IPS DF 6.9 (cell line): Measurements from ENCODE around the gene PADI1.
A peak's percentile ranks its signal among the peaks of the same experiment; 100 is the strongest.

Source experiments
- DNase-seq: peaks from one replicate; pipeline ENCODE4 v3.0.0-alpha.2; 2013; ENCODE audit warnings: low read depth, low spot score
- H3K27ac ChIP-seq: one replicate; pipeline ENCODE4 v1.5.1; 2013; ENCODE audit warnings: low read length, control low read depth
- H3K27me3 ChIP-seq: 2 replicates; pipeline ENCODE4 v1.6.1; 2013; ENCODE audit warnings: mild to moderate bottlenecking, low read length; ENCODE audit not compliant: control insufficient read depth, insufficient read depth
- H3K36me3 ChIP-seq: 2 replicates; pipeline ENCODE4 v1.6.1; 2013; ENCODE audit warnings: low read length; ENCODE audit not compliant: control insufficient read depth, insufficient read depth
- H3K4me1 ChIP-seq: 2 replicates; pipeline ENCODE4 v1.6.1; 2013; ENCODE audit warnings: low read length; ENCODE audit not compliant: control insufficient read depth, insufficient read depth
- H3K4me3 ChIP-seq: 2 replicates; pipeline ENCODE4 v1.5.1; 2013; ENCODE audit warnings: mild to moderate bottlenecking, low read length
- H3K9me3 ChIP-seq: 2 replicates; pipeline ENCODE4 v1.6.1; 2013; ENCODE audit warnings: low read length, inconsistent platforms; ENCODE audit not compliant: control insufficient read depth, insufficient read depth
- WGBS: extraction: QIAGEN DNeasy Blood & Tissue Kit; methylation state at CpG from one replicate; pipeline ENCODE4 v1.1.7; 2013; ENCODE audit warnings: mixed read lengths, missing lambda C conversion rate; ENCODE audit not compliant: insufficient read length, insufficient coverage; 5-methylcytosine and 5-hydroxymethylcytosine counted together

PADI1 gene

DNA sequence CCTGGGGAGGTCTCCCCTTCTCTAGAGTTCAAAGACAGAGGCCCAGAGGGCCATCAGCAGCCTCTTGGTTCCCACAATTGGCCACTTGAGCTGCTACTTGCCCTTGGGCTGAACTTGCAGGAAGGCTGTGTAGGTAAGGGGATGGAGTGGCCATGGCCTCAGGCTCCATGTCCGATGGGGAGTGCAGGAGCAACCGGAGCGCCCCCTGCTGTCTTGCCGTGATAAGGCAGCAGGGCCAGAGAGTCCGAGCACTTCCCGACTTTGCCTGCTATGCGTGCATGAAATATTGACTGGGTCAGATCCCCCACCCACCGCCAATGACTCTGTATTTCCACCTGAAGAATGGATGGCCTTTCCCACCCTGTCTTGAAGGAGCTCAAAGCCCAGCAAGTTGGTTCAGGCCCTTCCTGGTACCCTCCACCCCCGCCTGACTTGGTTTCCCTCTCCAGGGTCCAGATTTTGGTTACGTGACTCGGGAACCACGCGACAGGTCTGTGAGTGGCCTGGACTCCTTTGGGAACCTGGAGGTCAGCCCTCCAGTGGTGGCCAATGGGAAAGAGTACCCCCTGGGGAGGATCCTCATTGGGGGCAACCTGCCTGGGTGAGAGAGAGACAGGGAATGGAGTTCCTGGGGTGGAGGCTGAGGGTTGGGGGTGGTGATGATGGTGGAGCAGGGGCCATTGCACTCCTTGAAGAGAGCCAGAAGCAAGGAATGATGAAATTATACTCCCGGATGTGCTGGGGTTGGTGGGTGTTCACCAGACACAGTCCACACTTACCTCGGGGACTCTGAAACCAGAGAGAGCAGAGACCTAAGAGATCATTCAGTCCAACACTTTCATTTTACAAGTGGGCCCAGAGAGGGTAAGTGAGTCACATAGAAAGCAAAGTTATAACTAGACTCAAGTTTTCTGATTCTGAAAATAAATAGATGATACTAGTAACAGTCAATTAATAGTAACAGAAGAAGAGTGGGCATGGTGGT, 69.5 kb downstream of the PADI1 start:
- H3K36me3 ChIP-seq: no peaks in the 10 kb centered on the region
- no peaks in the 10 kb centered on the region for H3K9me3 ChIP-seq
- no CpG with 5 or more reads among the region's 15 CpGs for WGBS
- no peak overlapping the region for H3K4me3 ChIP-seq
- peak; percentile 55 for DNase-seq
- H3K4me1 ChIP-seq: no peaks in the 10 kb centered on the region
- H3K27ac ChIP-seq: no peak overlapping the region
- no peaks in the 10 kb centered on the region for H3K27me3 ChIP-seq

DNA sequence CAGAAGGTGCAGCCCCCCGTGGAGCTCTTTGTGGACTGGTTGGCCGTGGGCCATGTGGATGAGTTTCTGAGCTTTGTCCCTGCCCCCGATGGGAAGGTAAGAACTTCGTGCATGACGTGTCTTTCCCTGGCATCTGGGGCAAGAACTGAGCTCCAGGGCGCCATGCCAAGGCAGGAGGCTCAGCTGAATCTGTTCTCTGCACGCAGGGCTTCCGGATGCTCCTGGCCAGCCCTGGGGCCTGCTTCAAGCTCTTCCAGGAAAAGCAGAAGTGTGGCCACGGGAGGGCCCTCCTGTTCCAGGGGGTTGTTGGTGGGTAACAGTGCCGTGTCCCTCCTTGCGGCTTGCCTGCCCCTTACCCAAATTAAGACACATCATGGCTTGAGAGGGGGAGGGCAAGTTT, 71.6 kb downstream of the PADI1 start:
- Histone ChIP-seq H3K4me3 (no peak overlapping the region), H3K36me3 (no peaks in the 10 kb centered on the region), H3K4me1 (no peaks in the 10 kb centered on the region), H3K9me3 (no peaks in the 10 kb centered on the region), H3K27me3 (no peaks in the 10 kb centered on the region), H3K27ac (no peak overlapping the region)
- WGBS: no CpG with 5 or more reads among the region's 11 CpGs
- no peak for DNase-seq

DNA sequence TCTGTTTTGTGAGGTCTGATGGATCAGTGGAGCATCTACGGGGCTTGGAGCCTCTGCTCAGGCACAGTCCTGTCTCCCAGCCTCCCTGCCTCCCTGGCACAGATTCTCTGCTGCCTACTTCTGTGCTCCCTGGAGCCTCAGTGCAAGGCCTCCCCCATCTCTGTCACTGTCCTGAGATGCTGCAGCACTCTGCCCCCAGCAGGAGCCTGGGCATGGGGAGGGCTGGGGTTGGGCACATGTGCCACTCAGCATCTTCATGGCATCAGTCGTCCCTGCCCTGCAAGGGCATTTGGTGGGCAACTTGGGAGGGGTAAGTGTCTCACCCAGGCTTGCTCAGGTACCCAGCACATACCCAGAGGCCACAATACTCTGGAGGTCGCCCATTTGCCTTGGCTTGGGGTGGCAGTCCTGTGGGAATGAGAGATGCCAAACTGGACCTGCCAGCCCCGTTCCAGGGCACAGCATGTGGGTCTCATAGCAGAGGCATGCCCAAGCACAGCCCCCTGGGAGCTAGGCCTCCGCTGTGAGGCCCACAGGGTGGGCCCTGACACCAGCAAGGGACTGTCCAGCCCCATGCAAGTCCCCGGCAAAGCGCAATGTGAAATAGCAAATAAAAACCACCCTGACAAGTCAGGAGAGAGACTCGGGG, 72.7 kb downstream of the PADI1 start:
- Histone ChIP-seq H3K4me1 (no peaks in the 10 kb centered on the region), H3K27ac (no peak overlapping the region), H3K4me3 (no peak overlapping the region), H3K27me3 (no peaks in the 10 kb centered on the region), H3K36me3 (no peaks in the 10 kb centered on the region), H3K9me3 (no peaks in the 10 kb centered on the region)
- WGBS: no CpG with 5 or more reads among the region's 8 CpGs
- no peak for DNase-seq

DNA sequence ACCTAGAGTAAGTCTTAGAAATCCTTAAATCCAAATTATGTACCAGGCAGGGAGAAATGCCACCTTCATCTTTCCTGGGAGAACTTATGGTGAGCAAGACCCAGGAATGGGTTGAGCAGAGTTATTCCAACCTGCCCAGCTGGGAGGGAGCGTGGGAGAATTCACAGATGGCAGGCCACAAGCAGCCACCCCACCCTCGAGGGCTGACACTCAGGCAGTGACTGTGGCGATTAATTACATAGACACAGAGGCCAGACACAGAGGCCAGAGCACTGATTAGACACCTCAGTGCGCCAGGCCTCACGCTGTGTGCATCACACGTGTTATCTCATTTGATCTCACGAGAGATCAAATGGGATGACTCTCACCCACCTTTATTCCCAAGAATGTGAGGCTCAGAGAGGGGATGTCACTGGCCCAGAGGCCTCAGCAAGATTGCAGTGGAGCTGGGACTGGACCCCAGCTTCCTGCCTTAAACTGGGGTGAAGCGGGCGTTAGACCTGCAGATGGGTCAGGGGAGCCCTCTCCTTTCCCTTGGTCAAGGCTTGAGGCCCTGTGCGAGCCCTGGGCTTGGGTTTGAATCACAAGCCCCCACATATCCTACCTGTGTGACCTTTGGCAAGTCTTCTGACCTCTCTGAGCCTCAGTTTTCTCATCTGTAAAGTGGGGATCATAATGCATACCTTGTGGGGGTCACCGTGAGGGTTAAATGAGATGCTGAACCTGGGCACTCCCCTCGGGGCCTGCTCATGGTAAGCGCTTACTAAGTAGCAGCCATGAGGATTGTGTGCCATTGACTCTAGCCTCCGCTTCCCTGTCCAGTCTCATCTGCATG, 74.3 kb downstream of the PADI1 start:
- Histone ChIP-seq H3K27me3 (no peaks in the 10 kb centered on the region), H3K4me1 (no peaks in the 10 kb centered on the region), H3K4me3 (no peak overlapping the region), H3K36me3 (no peaks in the 10 kb centered on the region), H3K27ac (no peak overlapping the region), H3K9me3 (no peaks in the 10 kb centered on the region)
- no peak for DNase-seq
- no CpG with 5 or more reads among the region's 14 CpGs for WGBS

DNA sequence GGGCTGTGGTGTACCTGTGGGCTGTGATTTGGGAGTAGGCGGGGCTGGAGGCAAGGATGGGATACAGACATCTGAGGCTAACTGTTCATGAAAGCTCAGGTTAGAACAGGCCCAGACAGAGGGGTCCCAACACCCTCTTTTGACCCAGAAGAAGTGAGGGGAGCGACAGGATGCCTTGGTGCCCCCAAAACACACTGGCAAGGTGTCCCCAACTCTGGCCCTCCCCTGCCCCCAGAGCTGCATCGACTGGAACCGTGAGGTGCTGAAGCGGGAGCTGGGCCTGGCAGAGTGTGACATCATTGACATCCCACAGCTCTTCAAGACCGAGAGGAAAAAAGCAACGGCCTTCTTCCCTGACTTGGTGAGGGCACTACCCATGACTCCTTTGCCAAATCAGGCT, 75.5 kb downstream of the PADI1 start:
- no peak overlapping the region for H3K27ac ChIP-seq

DNA sequence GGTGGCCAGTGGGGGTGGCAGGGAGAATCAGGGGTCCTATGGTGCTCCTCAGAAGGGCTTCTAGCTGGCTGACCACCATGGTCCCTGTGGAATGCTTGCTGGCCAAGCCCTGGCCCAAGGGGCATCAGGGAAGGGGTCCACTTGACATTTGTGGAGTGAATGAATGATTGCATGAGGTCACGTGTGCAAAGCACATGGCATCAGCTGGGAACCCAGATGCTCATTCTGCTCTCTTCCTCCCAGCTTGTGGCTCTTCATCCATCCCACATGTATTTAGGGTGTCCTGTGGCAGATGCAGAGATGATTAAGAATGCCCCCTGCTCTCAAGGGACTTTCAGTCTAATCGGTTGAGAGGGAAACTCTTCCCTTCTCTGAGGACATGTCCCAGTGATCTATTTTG, 76.0 kb downstream of the PADI1 start:
- Histone ChIP-seq H3K36me3 (no peaks in the 10 kb centered on the region), H3K4me3 (no peak overlapping the region), H3K27me3 (no peaks in the 10 kb centered on the region), H3K4me1 (no peaks in the 10 kb centered on the region), H3K27ac (no peak overlapping the region), H3K9me3 (no peaks in the 10 kb centered on the region)
- no peak for DNase-seq
- WGBS: no CpG with 5 or more reads among the region's 2 CpGs

More for the DNA sequence above, 75.5 kb downstream of the PADI1 start:
- Histone ChIP-seq H3K36me3 (no peaks in the 10 kb centered on the region), H3K4me3 (no peak overlapping the region), H3K27me3 (no peaks in the 10 kb centered on the region), H3K4me1 (no peaks in the 10 kb centered on the region), H3K9me3 (no peaks in the 10 kb centered on the region)
- no CpG with 5 or more reads among the region's 7 CpGs for WGBS
- DNase-seq: no peak

DNA sequence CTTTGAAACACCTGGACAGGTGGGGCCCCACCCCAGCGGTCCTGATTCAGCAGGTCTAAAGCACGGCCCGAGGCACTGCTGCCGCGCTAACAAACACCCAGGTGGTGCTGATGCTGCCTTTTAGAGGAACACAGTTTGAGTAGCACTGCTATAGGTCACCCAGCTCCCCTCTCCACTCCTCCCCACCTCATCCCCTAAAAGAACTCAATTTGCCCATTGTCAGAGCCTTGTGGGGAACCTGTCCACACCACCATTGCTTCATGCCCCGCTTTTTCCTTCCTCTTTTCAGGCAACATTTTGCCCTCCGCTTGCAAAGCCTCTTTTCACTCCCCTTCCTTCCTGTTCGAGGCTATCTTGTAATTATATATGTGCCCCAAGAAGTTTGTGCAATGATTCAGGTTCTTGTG, 76.8 kb downstream of the PADI1 start:
- H3K4me1 ChIP-seq: no peaks in the 10 kb centered on the region
- no peak overlapping the region for H3K4me3 ChIP-seq
- no peaks in the 10 kb centered on the region for H3K27me3 ChIP-seq
- no peaks in the 10 kb centered on the region for H3K9me3 ChIP-seq
- no CpG with 5 or more reads among the region's 8 CpGs for WGBS
- H3K27ac ChIP-seq: no peak overlapping the region
- DNase-seq: no peak
- no peaks in the 10 kb centered on the region for H3K36me3 ChIP-seq

DNA sequence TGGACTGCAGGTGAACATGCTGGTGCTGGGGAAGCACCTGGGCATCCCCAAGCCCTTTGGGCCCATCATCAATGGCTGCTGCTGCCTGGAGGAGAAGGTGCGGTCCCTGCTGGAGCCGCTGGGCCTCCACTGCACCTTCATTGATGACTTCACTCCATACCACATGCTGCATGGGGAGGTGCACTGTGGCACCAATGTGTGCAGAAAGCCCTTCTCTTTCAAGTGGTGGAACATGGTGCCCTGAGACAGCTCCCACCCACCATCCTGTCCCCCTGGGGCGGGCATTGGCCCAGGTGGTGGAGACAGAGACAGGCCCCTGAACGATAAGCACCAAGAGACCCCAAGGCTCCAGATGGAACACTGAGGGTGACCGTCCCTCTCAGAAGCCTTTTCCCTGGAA, 77.9 kb downstream of the PADI1 start:
- Histone ChIP-seq H3K27ac (no peak overlapping the region), H3K9me3 (no peaks in the 10 kb centered on the region), H3K36me3 (no peaks in the 10 kb centered on the region), H3K27me3 (no peaks in the 10 kb centered on the region), H3K4me3 (no peak overlapping the region), H3K4me1 (no peaks in the 10 kb centered on the region)
- no CpG with 5 or more reads among the region's 5 CpGs for WGBS
- DNase-seq: no peak

DNA sequence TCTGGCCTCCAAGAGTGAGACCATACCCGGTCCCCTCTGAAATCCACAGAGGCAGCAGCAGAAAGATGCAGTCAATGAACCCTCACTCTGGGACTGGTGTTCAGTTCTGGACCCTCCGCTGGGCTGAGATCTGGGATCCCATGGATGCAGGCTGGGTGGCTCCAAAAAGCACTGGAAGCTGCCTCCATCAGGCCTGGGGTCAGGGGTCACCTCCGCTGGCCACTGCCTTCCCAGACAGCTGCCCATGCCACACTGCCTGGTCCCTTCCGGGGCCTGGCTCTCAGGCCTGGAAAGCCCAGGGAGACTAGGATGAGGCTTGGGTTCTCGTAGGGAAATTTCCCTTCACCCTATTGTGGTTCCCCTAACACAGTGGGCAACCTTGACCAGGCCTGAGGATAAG, 81.7 kb downstream of the PADI1 start:
- no peak for DNase-seq
- H3K27ac ChIP-seq: no peak overlapping the region
- H3K36me3 ChIP-seq: no peaks in the 10 kb centered on the region
- no CpG with 5 or more reads among the region's 5 CpGs for WGBS
- no peaks in the 10 kb centered on the region for H3K27me3 ChIP-seq
- H3K4me3 ChIP-seq: no peak overlapping the region
- no peaks in the 10 kb centered on the region for H3K9me3 ChIP-seq
- H3K4me1 ChIP-seq: no peaks in the 10 kb centered on the region

DNA sequence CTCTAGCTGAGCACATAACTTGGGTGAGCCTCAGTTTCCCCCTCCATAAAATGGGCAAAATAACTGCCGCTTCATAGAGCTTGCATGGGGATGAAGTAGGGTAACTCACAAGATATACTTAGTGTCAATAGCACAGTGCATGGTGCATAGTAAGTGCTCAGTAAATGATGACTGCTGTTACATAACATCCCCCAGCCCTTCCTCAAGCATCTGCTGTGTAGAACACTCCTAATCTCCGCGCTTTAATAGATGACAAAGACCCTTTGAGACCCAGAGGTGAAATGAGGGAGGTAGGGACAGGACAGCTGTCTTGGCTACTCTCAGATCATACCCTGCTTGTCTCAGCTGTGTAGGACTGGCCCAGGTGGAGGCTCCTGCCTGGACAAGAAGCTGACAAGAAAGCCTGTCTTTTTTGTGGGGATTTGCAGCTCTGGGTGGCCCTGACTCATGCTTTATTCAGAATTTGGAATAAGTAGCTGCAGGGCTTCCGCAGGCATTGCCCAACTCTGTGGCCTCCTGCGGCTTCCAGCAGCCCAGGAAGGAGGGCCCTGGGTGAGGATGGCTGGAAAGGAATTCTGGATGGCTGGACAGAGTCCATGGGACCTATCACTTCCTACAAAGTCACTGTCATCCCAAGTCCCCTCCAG, 82.3 kb downstream of the PADI1 start:
- Histone ChIP-seq H3K27ac (no peak overlapping the region), H3K4me1 (no peaks in the 10 kb centered on the region), H3K9me3 (no peaks in the 10 kb centered on the region), H3K36me3 (no peaks in the 10 kb centered on the region), H3K27me3 (no peaks in the 10 kb centered on the region), H3K4me3 (no peak overlapping the region)
- WGBS: no CpG with 5 or more reads among the region's 5 CpGs
- DNase-seq: no peak
